Measurements from ENCODE around the gene G3BP1.
"Not testable (repeated sequence)": the region's sequence is repeated elsewhere in the genome, so short reads cannot be mapped to it uniquely, and the experiment has no call there.

G3BP1 gene

DNA sequence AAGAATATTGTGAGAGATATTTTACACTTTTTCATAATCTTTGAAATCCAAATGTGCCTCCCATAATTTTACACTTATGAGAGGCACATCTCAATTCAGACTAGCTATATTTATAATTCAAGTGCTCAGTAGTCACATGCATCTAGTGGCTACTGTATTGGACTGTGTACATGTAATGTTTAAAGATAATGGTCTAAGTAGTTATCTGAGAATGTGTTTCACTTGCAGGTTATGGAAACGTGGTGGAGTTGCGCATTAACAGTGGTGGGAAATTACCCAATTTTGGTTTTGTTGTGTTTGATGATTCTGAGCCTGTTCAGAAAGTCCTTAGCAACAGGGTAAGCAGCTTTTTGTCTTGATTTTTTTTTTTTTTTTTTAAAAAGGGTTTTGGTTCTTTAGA is 28.8 kb downstream of the G3BP1 start:
- no peak for DNase-seq

GRCh38 chr5:151805414-151806223 is 33.9 kb downstream of the G3BP1 start:
- DNase-seq, result no peak

DNA sequence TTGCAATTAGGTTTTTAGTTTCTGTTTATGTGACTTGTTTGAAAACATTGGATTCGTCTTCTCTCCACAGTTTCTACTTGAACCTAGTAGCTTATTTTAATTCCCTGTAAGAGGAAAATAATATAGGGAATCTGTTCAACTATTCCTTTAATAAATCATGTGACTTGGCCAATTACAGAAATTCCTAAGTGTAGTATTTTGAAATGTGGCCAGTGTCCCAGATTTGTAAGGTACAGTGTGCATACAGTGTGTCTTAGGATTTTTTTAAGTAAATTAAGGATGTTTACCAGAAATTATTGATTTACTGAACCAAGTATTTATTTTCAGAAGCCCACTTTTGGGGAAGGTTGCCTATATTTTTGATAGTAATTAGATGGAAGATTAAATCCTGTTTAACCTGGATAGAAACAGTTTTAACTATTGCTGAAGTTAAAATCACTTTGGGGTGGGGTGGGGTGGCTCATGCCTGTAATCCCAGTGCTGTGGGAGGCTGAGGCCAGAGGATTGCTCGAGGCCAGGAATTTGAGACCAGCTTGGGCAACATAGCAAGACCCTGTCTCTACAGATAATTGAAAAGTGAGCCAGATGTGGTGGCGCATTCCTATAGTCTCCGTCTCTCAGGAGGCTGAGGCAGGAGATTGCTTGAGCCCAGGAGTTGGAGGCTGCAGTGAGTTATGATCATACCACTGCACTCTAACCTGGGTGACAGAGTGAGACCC is 36.9 kb downstream of the G3BP1 start:
- no peak for DNase-seq

GRCh38 chr5:151810449-151810848 is 38.7 kb downstream of the G3BP1 start:
- DNase-seq, result no peak

DNA sequence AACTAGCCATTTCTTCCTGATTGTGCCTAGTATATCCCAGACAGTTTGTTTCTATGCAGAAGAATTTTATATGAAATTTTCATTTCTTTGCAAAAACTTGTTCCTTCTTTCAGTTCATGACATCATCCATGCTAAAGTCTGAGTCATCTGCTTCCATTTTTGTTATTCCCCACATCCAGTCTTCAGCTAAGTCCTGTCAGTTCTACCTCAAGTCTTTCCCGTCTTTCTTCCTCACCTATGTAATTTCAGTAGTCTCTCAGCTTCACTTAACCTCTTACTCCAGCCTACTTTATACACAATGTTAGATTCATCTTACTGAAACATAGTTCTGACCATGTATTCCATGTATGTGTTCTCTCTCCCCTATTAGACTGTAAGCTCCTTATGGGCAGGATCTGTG is 39.1 kb downstream of the G3BP1 start:
- no peak for DNase-seq

DNA sequence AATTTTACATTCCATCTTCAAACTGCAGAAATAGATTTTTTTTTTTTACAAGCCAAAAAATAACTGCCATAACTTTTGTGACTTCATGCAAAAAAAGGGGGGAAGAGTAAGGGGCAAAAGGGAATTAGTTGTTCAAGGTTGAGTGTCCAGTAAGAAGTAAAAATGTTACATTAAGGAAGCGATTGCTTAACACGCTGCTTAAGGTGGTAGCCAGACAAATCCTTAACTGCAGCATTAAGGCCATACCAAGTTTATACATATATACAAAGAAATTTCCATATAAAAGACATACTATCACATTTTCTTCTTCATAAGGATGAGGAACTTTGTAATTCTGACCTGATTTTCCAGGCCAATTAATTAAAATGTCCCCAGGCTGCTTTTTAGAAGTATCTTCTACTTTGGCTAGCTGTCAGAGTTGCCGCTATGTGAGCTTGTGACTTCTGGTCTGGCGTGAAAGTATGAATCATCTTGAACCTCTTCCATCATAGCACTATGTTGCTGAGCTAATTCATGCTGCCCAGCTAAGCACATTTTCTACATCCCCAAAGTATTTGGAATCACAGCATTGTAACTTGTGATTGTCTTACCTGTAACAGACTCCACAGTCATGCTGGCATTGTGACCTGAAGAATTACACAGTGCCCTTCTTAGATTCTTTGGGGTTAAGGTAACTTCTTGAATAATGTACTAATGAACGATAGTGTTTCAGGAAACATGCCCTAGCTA is 40.0 kb downstream of the G3BP1 start:
- no peak for DNase-seq

DNA sequence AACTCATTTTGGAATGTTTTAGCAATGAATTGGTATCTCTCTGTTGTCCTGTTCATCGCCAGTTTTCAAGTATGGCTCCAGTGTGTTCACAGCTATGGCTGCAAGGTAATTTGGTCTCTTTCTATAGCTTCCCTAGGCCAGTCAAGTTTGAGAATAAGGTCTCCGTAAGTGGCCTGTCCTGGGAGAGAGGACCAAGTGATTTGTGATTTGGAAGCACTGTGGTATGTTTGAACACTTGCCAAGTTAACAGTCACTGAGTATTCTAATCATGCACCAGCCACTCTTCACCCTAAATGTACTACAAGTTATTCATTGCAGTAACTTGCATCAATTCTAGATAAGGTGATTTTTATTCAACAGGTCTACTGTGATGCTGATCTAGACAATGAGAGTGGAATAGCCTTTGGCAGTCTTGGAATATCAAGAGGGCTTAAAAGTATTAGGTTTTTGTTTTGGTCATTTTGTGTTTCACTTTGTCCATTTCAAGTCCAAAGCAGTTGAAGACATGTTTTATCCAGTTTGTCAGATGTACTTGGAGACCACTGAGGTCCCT is 41.1 kb downstream of the G3BP1 start:
- no peak for DNase-seq

- DNase-seq, result no peak
These were observed 43.3 kb downstream of the G3BP1 start for GRCh38 chr5:151815051-151815450.

- DNase-seq, result no peak
These were observed 48.1 kb downstream of the G3BP1 start for GRCh38 chr5:151819830-151820229.

DNA sequence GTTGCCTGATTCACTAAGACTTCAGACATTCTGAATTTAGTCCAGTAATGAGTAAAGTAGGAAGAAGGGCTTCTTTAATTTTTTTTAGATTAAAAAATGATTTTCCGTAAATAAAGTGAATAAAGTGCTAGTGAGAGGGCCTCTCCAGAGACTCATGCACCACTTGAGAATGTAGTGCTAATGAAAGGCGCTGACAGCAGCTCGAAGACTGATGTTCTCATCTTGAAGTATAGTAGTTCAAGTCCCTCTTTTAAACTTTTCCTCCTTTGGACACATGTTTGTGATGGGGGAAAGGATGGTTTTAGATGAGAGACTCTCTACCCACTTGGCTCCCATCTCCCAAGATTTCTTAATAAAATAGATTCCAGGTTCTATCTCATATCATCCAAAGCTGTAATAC is 48.5 kb downstream of the G3BP1 start:
- DNase-seq, result no peak

- DNase-seq, result no peak
These were observed 49.1 kb downstream of the G3BP1 start for GRCh38 chr5:151820903-151821302.

- DNase-seq, result no peak
These were observed 50.4 kb downstream of the G3BP1 start for GRCh38 chr5:151822141-151822540.

DNA sequence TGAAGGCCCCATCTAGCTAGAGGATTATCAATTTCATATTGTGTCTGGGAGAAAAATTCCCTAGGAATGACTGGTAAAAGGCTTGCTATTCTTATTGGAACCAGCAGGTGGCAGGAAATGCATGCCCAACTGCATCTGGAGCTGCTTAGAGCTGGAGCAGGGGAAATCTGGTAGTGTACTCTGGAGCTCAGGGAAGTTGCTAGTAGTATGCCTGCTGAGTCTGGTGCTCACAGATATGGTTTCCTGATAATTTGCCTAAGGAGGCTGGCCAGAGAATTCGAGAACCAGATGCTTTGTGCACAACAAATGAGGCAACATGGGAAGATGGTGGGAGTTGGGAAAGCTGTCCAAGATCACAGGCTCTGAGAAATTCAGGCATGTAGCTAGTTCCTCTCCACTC is 53.7 kb downstream of the G3BP1 start:
- no peak for DNase-seq

DNA sequence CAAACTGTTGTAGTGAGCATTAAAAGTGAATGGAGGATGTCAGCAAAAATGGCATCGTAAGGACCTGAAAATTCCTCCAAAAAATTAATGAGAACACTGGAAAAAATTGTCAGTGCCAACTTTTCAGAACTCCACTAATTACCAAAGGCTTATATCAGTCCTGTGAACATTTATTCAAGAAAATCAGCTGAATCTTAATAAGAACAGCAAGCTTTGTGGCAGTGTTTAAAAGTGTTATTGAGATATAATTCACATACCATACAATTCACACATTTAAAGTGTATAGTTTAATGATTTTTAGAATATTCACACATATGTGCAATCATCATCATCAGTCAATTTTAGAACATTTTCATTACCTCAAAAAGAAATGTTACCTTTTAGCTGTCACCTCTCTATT is 57.6 kb downstream of the G3BP1 start:
- DNase-seq, result no peak

DNA sequence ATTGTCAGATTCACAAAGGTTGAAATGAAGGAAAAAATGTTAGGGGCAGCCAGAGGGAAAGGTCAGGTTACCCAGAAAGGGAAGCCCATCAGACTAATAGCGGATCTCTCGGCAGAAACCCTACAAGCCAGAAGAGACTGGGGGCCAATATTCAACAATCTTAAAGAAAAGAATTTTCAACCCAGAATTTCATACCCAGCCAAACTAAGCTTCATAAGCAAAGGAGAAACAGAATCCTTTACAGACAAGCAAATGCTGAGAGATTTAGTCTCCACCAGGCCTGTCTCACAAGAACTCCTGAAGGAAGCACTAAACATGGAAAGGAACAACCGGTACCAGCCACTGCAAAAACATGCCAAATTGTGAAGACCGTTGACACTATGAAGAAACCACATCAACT is 61.1 kb downstream of the G3BP1 start:
- not testable (repeated sequence) for DNase-seq

DNA sequence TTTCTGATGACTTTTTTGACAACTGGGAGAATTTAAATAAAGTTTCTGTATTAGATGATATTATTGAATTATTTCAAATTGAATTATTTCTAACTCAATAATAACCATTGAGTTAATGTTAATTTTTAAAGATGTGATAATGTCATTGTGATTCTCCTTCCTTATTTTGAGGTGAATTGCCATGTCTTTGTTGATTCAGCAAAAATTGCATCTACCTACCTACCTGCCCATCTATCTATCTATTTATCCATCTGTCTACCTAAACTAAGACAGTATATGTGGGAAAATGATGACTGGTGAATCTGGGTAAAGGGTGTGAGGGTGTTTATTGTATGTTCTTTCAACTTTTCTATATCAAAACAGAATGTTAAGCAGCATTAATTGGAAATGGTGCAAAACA is 75.0 kb downstream of the G3BP1 start:
- no peak for DNase-seq

DNA sequence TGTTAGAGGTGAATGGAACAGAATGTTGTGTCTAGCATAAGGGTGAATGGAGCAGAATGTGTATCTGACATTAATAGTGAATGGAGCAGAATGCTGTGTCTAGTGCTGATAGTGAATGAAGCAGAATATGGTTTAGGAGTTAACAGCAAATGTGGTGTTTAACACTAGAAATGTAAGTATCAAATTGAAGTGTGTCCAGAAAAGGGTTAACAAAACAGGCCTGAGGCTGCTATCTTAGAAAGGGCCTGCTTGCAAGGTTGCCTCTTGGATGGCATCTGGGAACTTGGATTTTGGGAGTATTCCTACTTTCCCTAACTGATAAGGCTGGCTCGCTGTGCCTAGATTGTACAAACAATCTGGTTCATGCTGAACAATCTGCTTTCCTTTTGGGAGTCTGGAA is 76.1 kb downstream of the G3BP1 start:
- no peak for DNase-seq

GRCh38 chr5:151855701-151856100 is 83.9 kb downstream of the G3BP1 start:
- no peak for DNase-seq

DNA sequence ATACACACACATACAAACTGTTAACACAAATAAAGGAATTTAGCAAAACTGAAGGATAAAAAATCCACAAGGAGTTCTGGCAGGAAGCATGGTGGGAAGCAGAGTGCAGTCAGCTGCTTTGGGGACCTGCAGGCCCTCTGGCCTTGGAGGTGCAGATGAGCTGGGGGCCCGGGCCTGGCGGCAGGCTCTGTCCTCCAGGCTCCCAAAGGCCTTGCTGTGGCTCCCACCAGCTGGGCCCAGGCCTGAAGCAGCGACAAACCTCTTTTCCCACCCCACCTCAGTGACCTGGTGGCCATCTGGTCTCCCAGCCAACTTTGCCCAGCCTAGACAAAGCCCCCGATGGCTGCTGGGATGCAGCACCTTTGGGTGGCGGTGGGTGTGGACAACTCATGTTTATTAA is 85.1 kb downstream of the G3BP1 start:
- DNase-seq, result no peak

DNA sequence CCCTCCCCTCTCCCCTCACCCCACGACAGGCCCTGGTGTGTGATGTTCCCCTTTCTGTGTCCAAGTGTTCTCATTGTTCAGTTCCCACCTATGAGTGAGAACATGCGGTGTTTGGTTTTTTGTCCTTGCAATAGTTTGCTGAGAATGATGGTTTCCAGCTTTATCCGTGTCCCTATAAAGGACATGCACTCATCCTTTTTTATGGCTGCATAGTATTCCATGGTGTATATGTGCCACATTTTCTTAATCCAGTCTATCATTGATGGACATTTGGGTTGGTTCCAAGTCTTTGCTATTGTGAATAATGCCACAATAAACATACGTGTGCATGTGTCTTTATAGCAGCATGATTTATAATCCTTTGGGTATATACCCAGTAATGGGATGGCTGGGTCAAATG is 89.1 kb downstream of the G3BP1 start:
- not testable (repeated sequence) for DNase-seq
